SK-N-SH treated with all-trans-retinoic acid at 6 μM for 48 hours (cell line): ENCODE results near the gene ADGRG4.

Experiments
- ATAC-seq: fragments of 200-7000 bp; cut with Tn5 transposase; 3 replicates; pipeline ENCODE4 v1.9.1; 2020; ENCODE audit warnings: mild to moderate bottlenecking, moderate library complexity
- ARNTL ChIP-seq: fragments of 450-650 bp; formaldehyde crosslinking; IDR thresholded peaks from 2 replicates; pipeline ENCODE4 v1.5.0; 2020; ENCODE audit warnings: low read depth, mild to moderate bottlenecking, moderate library complexity, borderline replicate concordance
- BACH2 ChIP-seq: fragments of 250-450 bp; sonication (Bioruptor Pico); IDR thresholded peaks from 2 replicates; pipeline ENCODE4 v1.9.0; 2021; ENCODE audit warnings: mild to moderate bottlenecking, borderline replicate concordance
- CSDC2 ChIP-seq: fragments of 250-450 bp; sonication (Bioruptor Pico); IDR thresholded peaks from 2 replicates; pipeline ENCODE4 v1.5.0; 2020; ENCODE audit warnings: mild to moderate bottlenecking, moderate library complexity
- CSRNP3 ChIP-seq: fragments of 250-450 bp; sonication (Bioruptor Pico); IDR thresholded peaks from 2 replicates; pipeline ENCODE4 v1.5.1; 2021; ENCODE audit warnings: mild to moderate bottlenecking, moderate library complexity
- ESRRG ChIP-seq: fragments of 250-450 bp; sonication (Bioruptor Pico); IDR thresholded peaks from 2 replicates; pipeline ENCODE4 v1.6.1; 2021; ENCODE audit warnings: mild to moderate bottlenecking
- GLIS3 ChIP-seq: fragments of 250-450 bp; sonication (Bioruptor Pico); IDR thresholded peaks from 2 replicates; pipeline ENCODE4 v1.5.0; 2020; ENCODE audit warnings: mild to moderate bottlenecking, moderate library complexity
- PATZ1 ChIP-seq: fragments of 250-450 bp; sonication (Bioruptor Pico); IDR thresholded peaks from 2 replicates; pipeline ENCODE4 v1.8.0; 2020; ENCODE audit warnings: mild to moderate bottlenecking, moderate library complexity, borderline replicate concordance
- POU6F1 ChIP-seq: fragments of 250-450 bp; sonication (Bioruptor Pico); IDR thresholded peaks from 2 replicates; pipeline ENCODE4 v1.8.0; 2021; ENCODE audit warnings: low read depth, mild to moderate bottlenecking, moderate library complexity, borderline replicate concordance
- PPARA ChIP-seq: fragments of 250-450 bp; sonication (Bioruptor Pico); IDR thresholded peaks from 2 replicates; pipeline ENCODE4 v1.5.0; 2020; ENCODE audit warnings: mild to moderate bottlenecking, borderline replicate concordance
- RARB ChIP-seq: fragments of 250-450 bp; sonication (Bioruptor Pico); IDR thresholded peaks from 2 replicates; pipeline ENCODE4 v1.8.0; 2021; ENCODE audit warnings: mild to moderate bottlenecking, moderate library complexity
- SNAI2 ChIP-seq: fragments of 250-450 bp; sonication (Bioruptor Pico); IDR thresholded peaks from 2 replicates; pipeline ENCODE4 v1.5.0; 2020; ENCODE audit warnings: mild to moderate bottlenecking, moderate library complexity
- TSHZ2 ChIP-seq: fragments of 250-450 bp; sonication (Bioruptor Pico); IDR thresholded peaks from 2 replicates; pipeline ENCODE4 v1.5.0; 2020; ENCODE audit warnings: mild to moderate bottlenecking, moderate library complexity
- ZC3H10 ChIP-seq: fragments of 250-450 bp; sonication (Bioruptor Pico); IDR thresholded peaks from 2 replicates; pipeline ENCODE4 v1.5.1; 2021; ENCODE audit warnings: mild to moderate bottlenecking, moderate library complexity
- ZFP3 ChIP-seq: fragments of 250-450 bp; sonication (Bioruptor Pico); IDR thresholded peaks from 2 replicates; pipeline ENCODE4 v1.5.0; 2020; ENCODE audit warnings: mild to moderate bottlenecking, moderate library complexity
- ZFP30 ChIP-seq: fragments of 450-650 bp; formaldehyde crosslinking; IDR thresholded peaks from 2 replicates; pipeline ENCODE4 v1.5.0; 2022; ENCODE audit warnings: mild to moderate bottlenecking, moderate library complexity
- ZNF565 ChIP-seq: fragments of 450-650 bp; formaldehyde crosslinking; conservative IDR thresholded peaks from 2 replicates; pipeline ENCODE4 v1.5.0; 2020; ENCODE audit warnings: low read depth, mild to moderate bottlenecking, moderate library complexity
- ZNF8 ChIP-seq: fragments of 450-650 bp; formaldehyde crosslinking; IDR thresholded peaks from 2 replicates; pipeline ENCODE4 v1.5.0; 2020; ENCODE audit warnings: mild to moderate bottlenecking, moderate library complexity

The ADGRG4 gene

GRCh38 chrX:136303041-136303440 is 2.3 kb downstream of the ADGRG4 start (continued):
- TF ChIP-seq CSRNP3 (CRISPR knock-in tag) (no peak), BACH2 (CRISPR knock-in tag) (no peak)

GRCh38 chrX:136304493-136304892 is 3.7 kb downstream of the ADGRG4 start:
- no peak for TF ChIP-seq PATZ1 (CRISPR knock-in tag)
- no peak for TF ChIP-seq GLIS3
- TF ChIP-seq ESRRG (CRISPR knock-in tag) = no peak
- no peak for TF ChIP-seq CSDC2 (CRISPR knock-in tag)
- TF ChIP-seq ZNF565 (CRISPR knock-in tag) = no peak
- TF ChIP-seq ARNTL (CRISPR knock-in tag) = no peak
- no peak for TF ChIP-seq CSRNP3 (CRISPR knock-in tag)
- no peak for TF ChIP-seq TSHZ2 (CRISPR knock-in tag)
- TF ChIP-seq SNAI2 (CRISPR knock-in tag) = no peak
- TF ChIP-seq PPARA (CRISPR knock-in tag) = no peak
- no peak for TF ChIP-seq RARB (CRISPR knock-in tag)
- no peak for TF ChIP-seq BACH2 (CRISPR knock-in tag)
- TF ChIP-seq, all 23 proteins: peak for 0
- no peak for ATAC-seq

- TF ChIP-seq ZNF8 (CRISPR knock-in tag) (no peak), ZFP3 (CRISPR knock-in tag) (no peak), POU6F1 (no peak), CSRNP3 (CRISPR knock-in tag) (no peak)
- TF ChIP-seq, all 23 proteins: peak for 0
- no peak for ATAC-seq
These were observed 5.4 kb downstream of the ADGRG4 start for GRCh38 chrX:136306182-136306581.

GRCh38 chrX:136307471-136307870 is 6.7 kb downstream of the ADGRG4 start:
- no peak for TF ChIP-seq ESRRG (CRISPR knock-in tag)
- TF ChIP-seq ZC3H10 (CRISPR knock-in tag) = no peak
- TF ChIP-seq PPARA (CRISPR knock-in tag) = no peak
- no peak for TF ChIP-seq ZFP30 (CRISPR knock-in tag)
- TF ChIP-seq CSRNP3 (CRISPR knock-in tag) = no peak
- TF ChIP-seq, all 23 proteins: peak for 0
- no peak for ATAC-seq
